Astrocyte (in vitro differentiated cells and primary cell): ENCODE data around the gene CDH23.

Experiments
- EZH2 ChIP-seq: IDR thresholded peaks from 2 replicates; pipeline ENCODE4 v1.6.1; 2012; ENCODE audit warnings: mild to moderate bottlenecking, low read length, inconsistent platforms; ENCODE audit not compliant: insufficient read depth
- TF ChIP-seq, protein P1 (sequence below): IDR thresholded peaks from 2 replicates; pipeline ENCODE4 v1.5.1; 2011; ENCODE audit warnings: low read depth, mild to moderate bottlenecking, inconsistent platforms, low read length, moderate library complexity; ENCODE audit not compliant: insufficient read depth

DNA sequence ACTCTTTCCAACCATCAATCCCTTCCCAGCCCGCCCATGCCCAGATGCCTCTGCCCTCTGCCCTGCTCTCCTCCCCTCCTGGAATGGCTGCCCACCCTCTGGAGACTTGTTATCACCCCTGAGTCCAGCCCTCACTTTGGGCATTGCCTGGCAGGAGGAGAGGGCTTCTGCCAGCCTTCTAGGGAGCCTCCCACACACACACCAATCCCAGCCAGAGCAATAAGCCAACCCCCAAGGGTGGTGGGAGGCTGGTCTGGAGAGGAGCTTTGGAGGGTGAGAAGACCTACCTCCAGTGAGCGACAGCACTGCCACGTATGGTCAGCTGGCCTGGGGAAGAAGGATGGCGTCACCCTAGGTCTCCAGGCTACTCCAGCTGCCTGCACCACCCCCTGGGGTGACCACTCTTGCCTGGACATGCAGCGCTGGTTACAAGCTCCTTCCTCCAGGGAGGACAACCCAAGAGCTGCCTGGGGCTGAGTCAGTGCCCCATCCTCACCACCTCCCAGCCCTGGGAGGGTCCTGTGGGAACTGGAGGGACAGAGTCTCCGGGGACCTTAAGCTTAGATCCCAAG lies 314.4 kb downstream of the CDH23 start:
- TF ChIP-seq, protein P1, sequence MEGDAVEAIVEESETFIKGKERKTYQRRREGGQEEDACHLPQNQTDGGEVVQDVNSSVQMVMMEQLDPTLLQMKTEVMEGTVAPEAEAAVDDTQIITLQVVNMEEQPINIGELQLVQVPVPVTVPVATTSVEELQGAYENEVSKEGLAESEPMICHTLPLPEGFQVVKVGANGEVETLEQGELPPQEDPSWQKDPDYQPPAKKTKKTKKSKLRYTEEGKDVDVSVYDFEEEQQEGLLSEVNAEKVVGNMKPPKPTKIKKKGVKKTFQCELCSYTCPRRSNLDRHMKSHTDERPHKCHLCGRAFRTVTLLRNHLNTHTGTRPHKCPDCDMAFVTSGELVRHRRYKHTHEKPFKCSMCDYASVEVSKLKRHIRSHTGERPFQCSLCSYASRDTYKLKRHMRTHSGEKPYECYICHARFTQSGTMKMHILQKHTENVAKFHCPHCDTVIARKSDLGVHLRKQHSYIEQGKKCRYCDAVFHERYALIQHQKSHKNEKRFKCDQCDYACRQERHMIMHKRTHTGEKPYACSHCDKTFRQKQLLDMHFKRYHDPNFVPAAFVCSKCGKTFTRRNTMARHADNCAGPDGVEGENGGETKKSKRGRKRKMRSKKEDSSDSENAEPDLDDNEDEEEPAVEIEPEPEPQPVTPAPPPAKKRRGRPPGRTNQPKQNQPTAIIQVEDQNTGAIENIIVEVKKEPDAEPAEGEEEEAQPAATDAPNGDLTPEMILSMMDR: no peak
- no peak for TF ChIP-seq EZH2
